A673 (cell line): ENCODE data around the gene KRT74. TPM values are rescaled to one million over a fixed set of nuclear protein-coding genes. Genes with fewer than 3 reads are reported as not detected.

Source experiments
- BruUV-seq: library from RNA; stranded (reverse); fragments of 400-500 nt; replicated peaks from 2 replicates; lab custom pipeline; 2021; lab: Mats Ljungman, UMichigan
- CTCF ChIA-PET: fragments of 300-600 bp; sonication (Branson Sonifier 250); formaldehyde crosslinking; loops from one replicate; lab custom pipeline; 2022; ENCODE audit warnings: antibody characterized with exemption; lab: Charles Lee
- POLR2A ChIA-PET: fragments of 300-600 bp; sonication (Branson Sonifier 250); formaldehyde crosslinking; loops from one replicate; lab custom pipeline; 2022; ENCODE audit warnings: antibody characterized with exemption; ENCODE audit not compliant: low non-redundant PET; lab: Charles Lee
- DNase-seq: peaks from one replicate; pipeline ENCODE4 v3.0.0-alpha.2; 2015; ENCODE audit warnings: low spot score
- H3K27ac ChIP-seq: fragments of 200-600 bp; sonication (generic); 2 replicates; pipeline ENCODE4 v1.5.1; 2016; ENCODE audit warnings: mixed run types, low read depth, mild to moderate bottlenecking, mixed read lengths, antibody characterized with exemption, low read length; ENCODE audit not compliant: poor library complexity, severe bottlenecking
- H3K27me3 ChIP-seq: fragments of 200-600 bp; sonication (generic); replicated peaks from 2 replicates; pipeline ENCODE4 v1.6.1; 2017; ENCODE audit warnings: mixed run types, low read depth, mild to moderate bottlenecking, mixed read lengths, antibody characterized with exemption, low read length; ENCODE audit not compliant: insufficient read depth, poor library complexity
- H3K36me3 ChIP-seq: fragments of 200-600 bp; sonication (generic); 2 replicates; pipeline ENCODE4 v1.6.1; 2016; ENCODE audit warnings: mixed run types, mild to moderate bottlenecking, mixed read lengths, antibody characterized with exemption, low read length; ENCODE audit not compliant: insufficient read depth, poor library complexity, severe bottlenecking
- H3K4me1 ChIP-seq: fragments of 200-600 bp; sonication (generic); 2 replicates; pipeline ENCODE4 v1.6.1; 2017; ENCODE audit warnings: mixed run types, mild to moderate bottlenecking, mixed read lengths, antibody characterized with exemption, low read length; ENCODE audit not compliant: insufficient read depth, poor library complexity, severe bottlenecking
- H3K4me3 ChIP-seq: fragments of 200-600 bp; sonication (generic); 2 replicates; pipeline ENCODE4 v1.5.1; 2016; ENCODE audit warnings: low read depth, mixed run types, mild to moderate bottlenecking, mixed read lengths, low read length; ENCODE audit not compliant: poor library complexity, severe bottlenecking
- H3K9me3 ChIP-seq: fragments of 200-600 bp; sonication (generic); 2 replicates; pipeline ENCODE4 v1.6.1; 2016; ENCODE audit warnings: mixed run types, low read depth, mild to moderate bottlenecking, mixed read lengths, antibody characterized with exemption, low read length; ENCODE audit not compliant: poor library complexity, severe bottlenecking
- CTCF ChIP-seq: fragments of 300-800, 200-600 bp; sonication (generic); conservative IDR thresholded peaks from 2 replicates; pipeline ENCODE4 v1.5.1; 2017; ENCODE audit warnings: low read depth, mild to moderate bottlenecking, antibody characterized with exemption, low read length, moderate library complexity, mixed read lengths
- EZH2 ChIP-seq: fragments of 200-600 bp; sonication (generic); IDR thresholded peaks from 2 replicates; pipeline ENCODE4 v1.6.1; 2017; ENCODE audit warnings: borderline replicate concordance, low read depth, mild to moderate bottlenecking, mixed read lengths, antibody characterized with exemption, low read length; ENCODE audit not compliant: poor library complexity, severe bottlenecking
- intact Hi-C: fragments of 100-400 bp; cut with micrococcal nuclease; formaldehyde crosslinking; loops from one replicate; pipeline ENCODE4 v1.10.0; 2022; ENCODE audit not compliant: unreplicated experiment
- total RNA-seq: library from RNA; stranded (reverse); gene quantifications from 2 replicates; pipeline ENCODE4 v1.2.3, GENCODE V29; 2021

KRT74 gene
- total RNA-seq, 1 experiment from 2014 or later = not detected

- DNase-seq = no peak
- Histone ChIP-seq H3K36me3 (no peaks in the 10 kb centered on the region), H3K4me3 (no peak overlapping the region), H3K27me3 (peaks cover 7% of the 10 kb centered on the region), H3K4me1 (no peaks in the 10 kb centered on the region), H3K9me3 (no peaks in the 10 kb centered on the region), H3K27ac (no peak overlapping the region)
- ChIA-PET POLR2A (no interaction called here), CTCF (no interaction called here)
- no TSS peak for BruUV-seq
- intact Hi-C loops = no loop called here
- no peak for TF ChIP-seq EZH2
- no peak for TF ChIP-seq CTCF
Measured at GRCh38 chr12:52573306-52573705, 337 bp downstream of the KRT74 start.

- Histone ChIP-seq H3K4me1 (no peaks in the 10 kb centered on the region), H3K36me3 (no peaks in the 10 kb centered on the region), H3K27me3 (peaks cover 7% of the 10 kb centered on the region), H3K9me3 (no peaks in the 10 kb centered on the region), H3K27ac (no peak overlapping the region), H3K4me3 (no peak overlapping the region)
- TF ChIP-seq EZH2 (no peak), CTCF (no peak)
- ChIA-PET POLR2A (no interaction called here), CTCF (interaction anchor here (0.5 kb wide), 1 partner anchor 307 kb away, joined by 4 read pairs; no protein-coding TSS in a partner anchor)
- DNase-seq = no peak
- no TSS peak for BruUV-seq
- intact Hi-C loops = no loop called here
Measured at GRCh38 chr12:52570511-52570910, 3.1 kb downstream of the KRT74 start.

- POLR2A ChIA-PET = no interaction called here
- CTCF ChIA-PET = interaction anchor here (2.0 kb wide), 1 partner anchor 312 kb away, joined by 5 read pairs; no protein-coding TSS in a partner anchor
- intact Hi-C loops = no loop called here
Measured at GRCh38 chr12:52568111-52568510, 5.5 kb downstream of the KRT74 start.

More at GRCh38 chr12:52568111-52568510, 5.5 kb downstream of the KRT74 start:
- Histone ChIP-seq H3K4me1 (no peaks in the 10 kb centered on the region), H3K27ac (no peak overlapping the region), H3K36me3 (no peaks in the 10 kb centered on the region), H3K4me3 (no peak overlapping the region), H3K9me3 (no peaks in the 10 kb centered on the region), H3K27me3 (peaks cover 7% of the 10 kb centered on the region)
- no peak for DNase-seq
- TF ChIP-seq EZH2 (no peak), CTCF (no peak)
- BruUV-seq = no TSS peak
